Heart left ventricle (tissue), 13 donors: ENCODE measurements around the gene ERMN.

Source experiments
- CTCF ChIP-seq, 12 donors: fragments of 200-600 bp; sonication (generic) in 4 of 12; IDR thresholded peaks; one replicate each; pipeline versions ENCODE4 v1.5.0 to v1.8.0; 2018 to 2022; ENCODE audit warnings: antibody characterized with exemption in 12 of 12, mild to moderate bottlenecking in 5 of 12
- POLR2A ChIP-seq, 2 donors: fragments of 450-650 bp; IDR thresholded peaks; one replicate each; pipeline ENCODE4 v1.6.1; 2017; ENCODE audit warnings: antibody characterized with exemption in 2 of 2, mild to moderate bottlenecking in 2 of 2, moderate library complexity in 2 of 2
- donor health status: ischemic (EF 13 %, LVEDD 7.1; RV severe dilation, severe dysfunction).
- donor health status: DM: no; HTN: yes; CAD: no.
- donor health status: DM: no; HTN: no; CAD: no.
- donor health status: ischemic (EF 25% LVEDD 6.9; RV normal size, moderate dysfunction).
- donor health status: ischemic (EF 25% LVEDD 5.7; RV mildly dilated, moderate dysfunction).
- donor health status: ischemic (EF 35%, LVEDD 5.7; RV mildly dilated, moderate dysfunction).
- donor health status: nonischemic (EF 11% LVEDD 7.7; RV severe dilation, severe dysfunction).
- donor health status: DM: yes; HTN: yes; CAD: no.
- donor health status: PGD.
- donor health status: ischemic (EF 29% LVEDD 5.4; RV normal size, mild dysfunction).
- donor health status: nonischemic (EF 23%, LVEDD 6.1; RV moderate dilation, normal function).

GRCh38 chr2:157269060-157269459, 56.6 kb downstream of the ERMN start:
- TF ChIP-seq CTCF (IDR thresholded peaks at IDR 0.05) (no peak), POLR2A (IDR thresholded peaks at IDR 0.05) (no peak)
